ENCODE results near the gene GABRR2.

- TF ChIP-seq SNAI2 (CRISPR knock-in tag; IDR thresholded peaks at IDR 0.05): no peak
- TF ChIP-seq CREB5 (CRISPR knock-in tag; IDR thresholded peaks at IDR 0.05; ENCODE audit: low read depth): no peak
- TF ChIP-seq ZFP3 (CRISPR knock-in tag; IDR thresholded peaks at IDR 0.05): no peak
- TF ChIP-seq ZFP30 (CRISPR knock-in tag; IDR thresholded peaks at IDR 0.05): no peak
- no peak for TF ChIP-seq RARB (CRISPR knock-in tag; IDR thresholded peaks at IDR 0.05)
- TF ChIP-seq, protein P1, sequence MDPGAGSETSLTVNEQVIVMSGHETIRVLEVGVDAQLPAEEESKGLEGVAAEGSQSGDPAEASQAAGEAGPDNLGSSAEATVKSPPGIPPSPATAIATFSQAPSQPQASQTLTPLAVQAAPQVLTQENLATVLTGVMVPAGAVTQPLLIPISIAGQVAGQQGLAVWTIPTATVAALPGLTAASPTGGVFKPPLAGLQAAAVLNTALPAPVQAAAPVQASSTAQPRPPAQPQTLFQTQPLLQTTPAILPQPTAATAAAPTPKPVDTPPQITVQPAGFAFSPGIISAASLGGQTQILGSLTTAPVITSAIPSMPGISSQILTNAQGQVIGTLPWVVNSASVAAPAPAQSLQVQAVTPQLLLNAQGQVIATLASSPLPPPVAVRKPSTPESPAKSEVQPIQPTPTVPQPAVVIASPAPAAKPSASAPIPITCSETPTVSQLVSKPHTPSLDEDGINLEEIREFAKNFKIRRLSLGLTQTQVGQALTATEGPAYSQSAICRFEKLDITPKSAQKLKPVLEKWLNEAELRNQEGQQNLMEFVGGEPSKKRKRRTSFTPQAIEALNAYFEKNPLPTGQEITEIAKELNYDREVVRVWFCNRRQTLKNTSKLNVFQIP (CRISPR knock-in tag; IDR thresholded peaks at IDR 0.05; ENCODE audit: borderline replicate concordance, low read depth): no peak
These were observed 39.2 kb downstream of the GABRR2 start for GRCh38 chr6:89275900-89276299.
